GM11168 (cell line): Measurements from ENCODE around the gene HIGD1A.
"Not testable (repeated sequence)": the region's sequence is repeated elsewhere in the genome, so short reads cannot be mapped to it uniquely, and the experiment has no call there.

Source experiments
- in situ Hi-C: fragments of 300-500 bp; cut with MboI; formaldehyde crosslinking; loops from one replicate; pipeline ENCODE4 v1.12.0; 2022; ENCODE audit warnings: low sequenced_read_pairs; ENCODE audit not compliant: unreplicated experiment

Gene HIGD1A

GRCh38 chr3:42829628-42830436, 25.5 kb upstream of the HIGD1A start:
- in situ Hi-C loops: no loop called here

- in situ Hi-C loops: no loop called here
Observed at GRCh38 chr3:42829083-42829627, 24.9 kb upstream of the HIGD1A start.

- in situ Hi-C loops: no loop called here
Observed at GRCh38 chr3:42827654-42828053, 23.4 kb upstream of the HIGD1A start.

GRCh38 chr3:42827023-42827422, 22.7 kb upstream of the HIGD1A start:
- in situ Hi-C loops: no loop called here

GRCh38 chr3:42826141-42826540, 21.9 kb upstream of the HIGD1A start:
- in situ Hi-C loops: no loop called here

GRCh38 chr3:42823351-42823750, 19.1 kb upstream of the HIGD1A start:
- in situ Hi-C loops: no loop called here

- in situ Hi-C loops: no loop called here
Observed at GRCh38 chr3:42822828-42823227, 18.5 kb upstream of the HIGD1A start.

- in situ Hi-C loops: no loop called here
Observed at GRCh38 chr3:42820746-42821051, 16.4 kb upstream of the HIGD1A start.

GRCh38 chr3:42819351-42819965, 15.2 kb upstream of the HIGD1A start:
- in situ Hi-C loops: no loop called here

GRCh38 chr3:42815826-42816225, 11.5 kb upstream of the HIGD1A start:
- in situ Hi-C loops: no loop called here

GRCh38 chr3:42814914-42815507, 10.7 kb upstream of the HIGD1A start:
- in situ Hi-C loops: no loop called here

- in situ Hi-C loops: no loop called here
Observed at GRCh38 chr3:42814246-42814645, 10.0 kb upstream of the HIGD1A start.

GRCh38 chr3:42811118-42811883, 7.0 kb upstream of the HIGD1A start:
- in situ Hi-C loops: not testable (repeated sequence)

- in situ Hi-C loops: not testable (repeated sequence)
Observed at GRCh38 chr3:42810706-42811105, 6.4 kb upstream of the HIGD1A start.

GRCh38 chr3:42809202-42809601, 4.9 kb upstream of the HIGD1A start, which contains the start of gene ACKR2:
Gene ACKR2, plus strand, starts transcription at chr3:42809445. Its CDS starts 55,058 bp downstream, at chr3:42864503.
- in situ Hi-C loops: no loop called here

GRCh38 chr3:42807929-42808328, 3.6 kb upstream of the HIGD1A start:
- in situ Hi-C loops: no loop called here

- in situ Hi-C loops: no loop called here
Observed at GRCh38 chr3:42805141-42805821, 991 bp upstream of the HIGD1A start.

GRCh38 chr3:42804831-42805132, 492 bp upstream of the HIGD1A start:
- in situ Hi-C loops: no loop called here

GRCh38 chr3:42803414-42804105, 730 bp downstream of the HIGD1A start:
- in situ Hi-C loops: no loop called here
